ENCODE data around the gene DNASE1L2.
"Not testable (repeated sequence)": the region's sequence is repeated elsewhere in the genome, so short reads cannot be mapped to it uniquely, and the experiment has no call there.

The DNASE1L2 gene

GRCh38 chr16:2226245-2226793, 9.9 kb upstream of the DNASE1L2 start:
- no peak for DNase-seq

GRCh38 chr16:2226918-2227317, 9.3 kb upstream of the DNASE1L2 start:
- no peak for DNase-seq

GRCh38 chr16:2228161-2228824, 8.0 kb upstream of the DNASE1L2 start:
- DNase-seq, result no peak

- DNase-seq, result no peak
These were observed 7.2 kb upstream of the DNASE1L2 start for GRCh38 chr16:2229091-2229490.

- no peak for DNase-seq
These were observed 6.5 kb upstream of the DNASE1L2 start for GRCh38 chr16:2229632-2230250.

- DNase-seq, result no peak
These were observed 5.9 kb upstream of the DNASE1L2 start for GRCh38 chr16:2230376-2230775.

GRCh38 chr16:2231016-2231931, 5.0 kb upstream of the DNASE1L2 start:
- no peak for DNase-seq

GRCh38 chr16:2232094-2232990, 3.9 kb upstream of the DNASE1L2 start:
- no peak for DNase-seq

GRCh38 chr16:2233046-2233775, 3.0 kb upstream of the DNASE1L2 start:
- no peak for DNase-seq

- no peak for DNase-seq
These were observed 2.1 kb upstream of the DNASE1L2 start for GRCh38 chr16:2233872-2234812.

GRCh38 chr16:2234813-2235170, 1.5 kb upstream of the DNASE1L2 start:
- DNase-seq, result no peak

- no peak for DNase-seq
These were observed 1.0 kb upstream of the DNASE1L2 start for GRCh38 chr16:2235234-2235651.

- no peak for DNase-seq
These were observed 428 bp upstream of the DNASE1L2 start for GRCh38 chr16:2235695-2236336.

- DNase-seq, result no peak
These were observed 848 bp downstream of the DNASE1L2 start for GRCh38 chr16:2237102-2237482.

GRCh38 chr16:2237493-2238149, 1.4 kb downstream of the DNASE1L2 start:
- peak; percentile 56 for DNase-seq

GRCh38 chr16:2238150-2238837, 2.0 kb downstream of the DNASE1L2 start:
- DNase-seq, result no peak

- no peak for DNase-seq
These were observed 2.8 kb downstream of the DNASE1L2 start for GRCh38 chr16:2238838-2239675.

GRCh38 chr16:2240331-2240730, 4.1 kb downstream of the DNASE1L2 start:
- not testable (repeated sequence) for DNase-seq
